Fibroblast of upper back skin (primary cell): Measurements from ENCODE around the gene ADARB2.
"Not testable (repeated sequence)": the region's sequence is repeated elsewhere in the genome, so short reads cannot be mapped to it uniquely, and the experiment has no call there.

Experiments
- DNase-seq: peaks from one replicate; pipeline ENCODE4 v3.0.0-alpha.2; 2013

The ADARB2 gene

DNA sequence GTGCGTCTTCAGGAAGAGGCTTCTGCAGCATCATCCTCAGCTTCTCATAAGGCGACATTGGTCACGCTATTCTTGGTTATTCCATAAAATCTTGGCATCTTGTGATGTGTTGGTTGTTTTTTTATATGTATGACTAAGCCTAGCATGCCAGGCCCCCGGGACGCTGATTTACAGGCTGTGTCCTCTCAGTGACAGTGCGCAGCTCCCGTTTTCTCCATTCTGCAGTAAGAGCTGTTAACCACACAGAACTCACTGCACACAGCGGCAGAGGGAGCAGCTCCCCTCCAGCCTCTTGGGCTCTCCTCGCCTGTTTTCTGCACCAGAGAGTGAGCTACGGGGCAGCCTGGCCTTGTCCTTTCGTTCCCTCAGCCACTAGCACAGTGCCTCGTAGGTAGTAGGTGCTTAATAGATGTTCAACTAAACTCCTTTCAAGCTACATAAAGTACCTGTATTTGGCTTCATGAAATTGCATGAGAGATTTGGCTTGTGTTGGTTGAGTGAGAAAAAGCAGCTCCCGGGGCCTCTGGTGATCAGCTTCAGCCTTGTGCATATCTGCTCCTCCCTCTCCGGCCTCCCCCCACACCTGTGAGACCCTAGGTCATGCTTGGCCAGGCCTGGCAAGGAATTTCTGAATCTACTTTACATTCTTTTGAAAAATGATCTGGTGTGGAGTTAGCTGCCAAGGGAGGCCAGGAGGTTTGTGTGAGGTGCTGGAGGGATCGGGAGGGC is 564.9 kb downstream of the ADARB2 start:
- no peak for DNase-seq

GRCh38 chr10:1171586-1171985 is 565.7 kb downstream of the ADARB2 start:
- DNase-seq, result no peak

DNA sequence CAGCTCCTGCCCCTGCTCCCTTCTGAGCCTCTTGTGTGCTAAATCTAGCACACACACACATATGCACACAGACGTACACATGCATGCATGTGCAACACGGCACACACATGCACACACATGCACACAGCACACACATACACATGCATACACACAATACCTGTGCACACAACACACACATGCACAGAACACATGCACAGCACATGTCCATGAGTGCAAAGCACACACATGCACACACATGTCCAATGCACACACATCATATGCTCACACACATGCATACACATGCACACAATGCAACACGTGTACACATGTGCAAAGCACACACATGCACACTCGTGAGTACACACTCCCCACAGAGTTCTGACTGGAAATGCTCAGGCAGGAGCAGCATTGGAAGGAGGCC is 566.1 kb downstream of the ADARB2 start:
- no peak for DNase-seq

- no peak for DNase-seq
Measured at GRCh38 chr10:1170867-1171180, 566.5 kb downstream of the ADARB2 start.

- no peak for DNase-seq
Measured at GRCh38 chr10:1169981-1170866, 567.1 kb downstream of the ADARB2 start.

- DNase-seq, result no peak
Measured at GRCh38 chr10:1169186-1169885, 568.0 kb downstream of the ADARB2 start.

GRCh38 chr10:1168763-1169162 is 568.6 kb downstream of the ADARB2 start:
- no peak for DNase-seq

- DNase-seq, result no peak
Measured at GRCh38 chr10:1166828-1167275, 570.5 kb downstream of the ADARB2 start.

- no peak for DNase-seq
Measured at GRCh38 chr10:1166101-1166827, 571.1 kb downstream of the ADARB2 start.

DNA sequence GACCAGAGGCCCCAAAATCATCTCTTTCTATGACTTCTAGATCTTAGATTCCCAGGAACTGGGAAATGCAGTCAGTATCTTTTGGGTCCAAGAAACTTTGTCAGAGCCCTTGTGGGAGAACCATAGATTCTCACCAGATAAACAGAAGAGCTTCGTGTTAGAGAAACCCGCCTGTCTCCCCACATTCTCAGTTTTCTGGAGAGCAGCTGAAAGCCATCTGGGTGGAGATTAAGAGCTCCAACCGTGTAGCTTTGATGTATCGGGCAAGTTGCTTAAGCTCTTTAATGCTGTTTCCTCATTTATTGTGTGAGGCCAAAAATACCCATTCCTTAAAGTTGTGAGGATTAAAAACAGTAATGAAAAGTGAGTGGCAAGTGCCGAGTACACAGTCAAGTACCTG is 573.5 kb downstream of the ADARB2 start:
- DNase-seq, result no peak

DNA sequence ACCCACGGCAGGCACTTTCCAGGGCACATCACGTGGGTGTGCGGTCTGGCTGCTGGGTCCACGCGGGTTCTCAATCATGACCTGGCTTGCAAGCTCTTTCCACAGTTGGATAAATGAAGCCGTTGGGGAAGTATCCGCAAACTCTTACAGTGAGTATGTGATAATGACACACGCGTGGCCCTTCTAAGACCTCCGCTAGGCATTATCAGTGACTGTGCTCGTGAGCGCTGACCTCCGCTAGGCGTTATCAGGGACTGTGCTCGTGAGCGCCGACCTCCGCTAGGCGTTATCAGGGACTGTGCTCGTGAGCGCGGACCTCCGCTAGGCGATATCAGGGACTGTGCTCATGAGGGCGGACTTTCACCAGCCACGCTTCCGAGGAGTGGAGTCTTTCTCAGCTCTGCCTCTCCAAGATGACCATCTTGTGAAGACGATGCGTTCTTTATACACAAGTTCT is 574.1 kb downstream of the ADARB2 start:
- DNase-seq, result no peak

- DNase-seq, result no peak
Measured at GRCh38 chr10:1162481-1163203, 574.7 kb downstream of the ADARB2 start.

DNA sequence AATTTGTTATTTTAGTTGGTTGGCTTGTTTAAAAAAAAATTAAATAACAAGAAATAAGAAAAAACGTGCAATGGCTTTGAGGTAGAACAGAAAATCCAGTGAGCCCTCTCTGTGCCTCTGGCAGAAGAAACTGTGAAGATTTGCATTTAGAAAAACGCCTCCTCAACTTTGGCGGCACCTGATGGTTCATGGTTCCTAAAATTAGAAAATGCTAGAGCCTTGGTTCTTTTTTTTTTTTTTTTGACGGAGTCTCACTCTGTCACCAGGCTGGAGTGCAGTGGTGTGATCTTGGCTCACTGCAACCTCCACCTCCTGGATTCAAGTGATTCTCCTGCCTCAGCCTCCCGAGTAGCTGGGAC is 576.0 kb downstream of the ADARB2 start:
- not testable (repeated sequence) for DNase-seq

DNA sequence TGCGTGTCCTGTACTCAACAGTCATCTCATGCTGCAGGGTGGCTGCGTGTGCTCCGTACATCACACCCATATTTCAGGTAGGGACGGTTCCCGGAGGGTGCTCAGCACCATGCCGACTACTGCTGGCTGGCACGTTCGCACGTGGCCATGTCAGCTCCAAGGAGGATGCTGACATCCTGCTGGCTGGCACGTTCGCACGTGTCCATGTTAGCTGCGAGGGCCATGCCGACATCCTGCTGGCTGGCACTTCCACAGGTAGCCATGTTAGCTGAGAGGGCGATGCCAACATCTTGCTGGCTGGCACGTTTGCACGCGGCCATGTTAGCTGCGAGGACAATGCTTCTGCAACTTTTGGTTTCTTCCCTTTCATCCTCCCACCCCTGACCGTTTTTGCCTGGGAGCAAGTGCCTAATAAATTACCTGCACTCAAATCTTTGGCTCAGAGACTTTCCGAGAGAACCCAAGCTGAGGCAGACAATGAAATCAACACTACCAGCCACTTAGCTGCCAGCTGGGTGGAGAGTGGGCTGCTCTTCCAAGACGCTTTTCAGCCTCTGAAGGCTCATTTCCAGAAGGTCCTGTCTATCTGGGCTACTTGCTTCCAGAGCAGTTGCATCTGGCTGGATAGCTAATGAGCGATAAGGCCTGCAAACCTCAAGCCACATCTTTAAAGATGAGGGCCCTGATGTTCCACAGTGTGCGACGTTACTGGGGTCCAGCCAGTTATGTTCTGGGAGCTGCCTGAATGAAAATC is 576.6 kb downstream of the ADARB2 start:
- no peak for DNase-seq

DNA sequence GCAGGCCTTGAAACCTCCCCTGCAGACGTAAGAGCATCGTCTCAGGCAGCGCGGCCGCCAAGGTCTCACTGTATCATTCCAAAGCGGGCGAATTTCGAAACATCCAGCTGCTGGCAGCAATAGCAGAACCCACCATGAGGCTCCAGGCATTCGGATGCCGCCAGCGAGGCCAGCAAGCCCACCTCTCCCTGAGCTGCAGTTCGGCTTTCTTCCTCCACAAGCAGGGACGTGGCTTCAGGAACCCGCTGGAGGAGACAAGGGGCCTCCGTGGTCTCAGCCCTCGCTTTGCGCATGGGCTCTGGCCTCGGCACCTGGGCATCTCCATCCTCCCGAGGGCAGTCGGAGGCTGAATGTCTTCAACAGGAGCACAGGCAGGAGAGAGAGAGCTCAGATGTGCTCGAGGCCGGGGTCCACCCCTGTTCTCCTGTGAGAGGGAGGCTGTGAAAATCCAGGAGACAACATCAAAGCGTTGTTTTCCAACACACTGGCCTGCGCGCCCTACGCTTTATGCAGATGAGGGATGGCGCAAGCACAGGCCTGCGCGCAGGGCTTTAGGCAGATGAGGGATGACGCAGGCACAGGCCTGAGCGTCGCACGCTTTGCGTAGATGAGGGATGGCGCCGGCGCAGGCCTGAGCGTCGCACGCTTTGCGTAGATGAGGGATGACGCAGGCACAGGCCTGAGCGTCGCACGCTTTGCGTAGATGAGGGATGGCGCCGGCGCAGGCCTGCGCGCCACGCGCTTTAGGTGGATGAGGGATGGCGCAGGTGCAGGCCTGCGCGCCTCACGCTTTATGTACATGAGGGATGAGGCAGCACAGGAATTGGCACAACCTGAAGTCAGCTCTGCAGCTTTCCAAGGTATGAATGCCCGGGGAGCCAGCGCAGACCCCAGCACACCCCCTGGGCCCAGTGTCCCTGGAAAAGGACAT is 577.9 kb downstream of the ADARB2 start:
- no peak for DNase-seq

GRCh38 chr10:1158536-1158935 is 578.8 kb downstream of the ADARB2 start:
- not testable (repeated sequence) for DNase-seq

- DNase-seq, result no peak
Measured at GRCh38 chr10:1158066-1158465, 579.3 kb downstream of the ADARB2 start.

DNA sequence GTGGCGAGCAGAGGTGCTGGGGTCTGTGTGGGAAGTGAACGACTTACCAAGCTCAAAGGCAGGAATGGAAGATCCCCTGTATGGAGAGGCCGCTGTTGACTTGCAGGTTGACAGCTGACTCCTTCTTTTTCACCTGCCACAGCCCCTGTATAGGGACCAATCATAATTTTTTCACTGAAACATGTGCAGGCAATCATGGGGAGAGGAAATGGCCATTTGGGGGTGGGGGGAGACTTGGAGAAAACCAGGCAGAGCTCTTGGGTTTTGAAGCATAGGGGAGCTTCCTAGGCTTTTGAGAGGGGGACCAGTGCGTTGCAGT is 579.8 kb downstream of the ADARB2 start:
- no peak for DNase-seq

GRCh38 chr10:1156921-1157614 is 580.3 kb downstream of the ADARB2 start:
- no peak for DNase-seq

DNA sequence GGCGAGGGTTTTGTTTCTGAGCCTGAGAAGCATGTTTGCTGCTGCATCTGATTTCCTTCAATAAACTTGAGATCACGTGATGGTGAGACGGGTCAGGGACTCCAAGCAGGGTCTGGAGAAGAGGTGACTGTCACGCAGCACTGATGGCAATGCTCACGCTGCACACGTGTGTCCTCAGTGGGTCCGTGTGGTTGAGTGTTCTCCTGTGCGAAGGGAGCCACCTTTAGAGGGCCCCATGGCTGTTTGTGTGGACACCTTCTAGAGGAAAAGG is 580.8 kb downstream of the ADARB2 start:
- no peak for DNase-seq
